BLaER1 treated with 17β-estradiol and CSF1 and Interleukin-3, amounts not matched to agents 10 nM and 100 nM (cell line): Measurements from ENCODE around the gene ELMO2.

ENCODE experiments used
- H3K27ac ChIP-seq, 11 experiments: shearing (Covaris generic); formaldehyde crosslinking; 2 replicates each; pipeline ENCODE4 v1.8.1; 2022
- H3K27me3 ChIP-seq, 11 experiments: shearing (Covaris generic); formaldehyde crosslinking; 2 replicates each; pipeline ENCODE4 v1.8.1; 2022
- H3K36me3 ChIP-seq, 11 experiments: shearing (Covaris generic); formaldehyde crosslinking; 2 replicates each; pipeline ENCODE4 v1.8.1; 2022
- H3K4me1 ChIP-seq, 10 experiments: shearing (Covaris generic); formaldehyde crosslinking; 2 replicates each; pipeline ENCODE4 v1.8.1; 2022
- H3K4me2 ChIP-seq, 11 experiments: shearing (Covaris generic); formaldehyde crosslinking; 2 replicates each; pipeline ENCODE4 v1.8.1; 2022
- H3K4me3 ChIP-seq, 10 experiments: shearing (Covaris generic); formaldehyde crosslinking; 2 replicates each; pipeline ENCODE4 v1.8.1; 2022
- H3K9ac ChIP-seq, 11 experiments: shearing (Covaris generic); formaldehyde crosslinking; 2 replicates each; pipeline ENCODE4 v1.8.1; 2022
- H3K9me3 ChIP-seq, 11 experiments: shearing (Covaris generic); formaldehyde crosslinking; replicated peaks in 1 of 11; 2 replicates each; pipeline ENCODE4 v1.8.1; 2022
- H4K20me1 ChIP-seq, 11 experiments: shearing (Covaris generic); formaldehyde crosslinking; 2 replicates each; pipeline ENCODE4 v1.8.1; 2022
- Cebpa-rat ChIP-seq, 11 experiments: shearing (Covaris generic); IDR thresholded peaks; 2 replicates each; pipeline ENCODE4 v1.8.1; 2022

Gene ELMO2

DNA sequence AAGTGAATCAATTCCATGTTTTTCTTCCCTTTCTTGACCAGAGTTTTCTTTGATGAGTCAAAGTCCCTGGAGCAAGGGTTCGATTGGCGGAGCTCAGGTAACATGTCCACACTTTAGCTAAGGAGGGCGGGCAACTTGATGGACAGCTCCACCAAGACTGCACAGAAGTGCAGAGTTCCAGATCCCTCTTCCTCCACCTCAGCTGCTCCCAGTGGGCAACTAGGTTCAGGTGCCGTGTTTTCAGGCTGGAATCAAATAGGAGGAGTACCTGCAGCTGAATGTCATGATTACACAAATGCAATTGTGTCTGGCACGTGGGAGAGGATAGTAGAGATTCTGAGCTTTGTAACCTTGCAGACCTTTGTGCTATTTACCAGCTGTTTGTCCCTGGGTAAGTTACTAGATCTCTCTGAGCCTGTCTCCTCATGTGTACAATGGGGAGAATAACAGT lies 1.9 kb upstream of the ELMO2 start:
- H4K20me1 ChIP-seq = peaks cover 0 to 29% (median 11%) of the 10 kb centered on the region in 11 experiments; a peak in 12 of 22 replicates
- H3K27me3 ChIP-seq = no peaks in the 10 kb centered on the region
- no peak for TF ChIP-seq Cebpa-rat (IDR thresholded peaks at IDR 0.05)
- no peak overlapping the region for H3K9ac ChIP-seq
- no peaks in the 10 kb centered on the region for H3K9me3 ChIP-seq
- H3K4me1 ChIP-seq = peaks cover 32 to 65% (median 43%) of the 10 kb centered on the region in 10 experiments
- H3K4me3 ChIP-seq = no peak overlapping the region
- peaks cover 0 to 10% (median 4%) of the 10 kb centered on the region in 11 experiments; a peak in 11 of 22 replicates for H3K36me3 ChIP-seq
- H3K4me2 ChIP-seq = peak overlapping the region in 5 of 11 experiments; percentile 83 to 98 (median 93); a peak in 9 of 22 replicates
- H3K27ac ChIP-seq = no peak overlapping the region

DNA sequence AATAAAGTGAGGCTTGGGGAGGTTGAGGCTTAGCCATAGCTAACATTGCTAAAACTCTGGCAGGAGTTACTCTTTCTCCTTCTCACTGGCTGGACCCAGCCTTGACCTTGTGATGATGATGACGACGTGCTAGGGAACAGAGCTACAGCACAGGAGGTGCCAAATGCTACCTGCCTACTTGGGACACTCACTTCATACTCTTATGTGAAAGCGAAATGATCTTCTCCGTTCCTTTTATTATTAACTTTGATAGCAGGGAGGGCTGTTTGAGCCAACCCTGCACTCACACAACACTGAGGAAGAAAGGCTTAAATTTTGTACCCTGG lies 1.2 kb upstream of the ELMO2 start:
- Histone ChIP-seq H3K4me1 (peaks cover 33 to 72% (median 49%) of the 10 kb centered on the region in 10 experiments), H3K9me3 (no peaks in the 10 kb centered on the region), H3K9ac (peak overlapping the region in 5 of 11 experiments; percentile 84 to 93 (median 88); a peak in 5 of 22 replicates), H3K36me3 (peaks cover 0 to 17% (median 10%) of the 10 kb centered on the region in 11 experiments; a peak in 11 of 22 replicates), H3K27me3 (no peaks in the 10 kb centered on the region), H3K4me3 (peak overlapping the region in 7 of 10 experiments; percentile 78 to 90 (median 84); a peak in 11 of 20 replicates), H3K4me2 (peak overlapping the region; percentile 81 to 98 (median 91)), H4K20me1 (peaks cover 0 to 36% (median 11%) of the 10 kb centered on the region in 11 experiments; a peak in 12 of 22 replicates), H3K27ac (peak overlapping the region in 1 of 11 experiments; percentile 71; a peak in 2 of 22 replicates)
- TF ChIP-seq Cebpa-rat (IDR thresholded peaks at IDR 0.05) = no peak

DNA sequence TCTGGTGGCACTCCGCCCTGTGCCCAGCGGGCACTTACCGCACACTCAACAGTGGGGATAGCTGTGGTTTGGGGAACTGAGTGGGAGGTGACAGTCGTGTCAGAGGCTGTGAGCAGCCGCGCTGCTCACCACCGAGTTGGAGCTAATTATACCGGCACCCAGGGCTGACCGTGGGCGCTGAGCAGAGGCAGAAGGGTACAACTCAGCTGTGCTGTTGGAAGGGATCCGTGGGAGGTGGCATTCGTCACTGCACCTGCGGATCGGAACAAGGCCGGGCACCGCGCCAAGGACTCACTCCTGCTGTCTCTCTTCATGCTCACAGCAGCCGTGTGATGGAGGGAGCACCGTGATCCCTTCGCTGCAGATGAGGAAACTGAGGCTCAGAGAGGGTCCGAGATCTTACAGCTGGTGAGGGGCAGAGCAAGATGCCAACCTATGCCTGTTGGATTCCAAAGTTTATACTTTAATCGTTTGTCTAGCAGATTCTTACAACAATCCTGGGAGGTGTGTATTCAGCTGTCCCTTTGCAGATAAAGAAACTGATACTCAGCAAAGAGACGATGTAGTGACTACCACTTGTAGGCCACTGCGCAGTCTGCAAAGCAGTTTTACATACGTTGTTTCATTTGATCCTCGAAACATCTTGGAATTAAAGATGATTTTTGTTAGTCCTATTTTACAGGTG lies 713 bp upstream of the ELMO2 start:
- H3K36me3 ChIP-seq = peaks cover 0 to 19% (median 10%) of the 10 kb centered on the region in 11 experiments; a peak in 11 of 22 replicates
- peak overlapping the region; percentile 77 to 92 (median 84) for H3K4me3 ChIP-seq
- peak overlapping the region; percentile 71 to 90 (median 84); a peak in 19 of 22 replicates for H3K27ac ChIP-seq
- H4K20me1 ChIP-seq = peaks cover 0 to 41% (median 11%) of the 10 kb centered on the region in 11 experiments; a peak in 12 of 22 replicates
- H3K27me3 ChIP-seq = no peaks in the 10 kb centered on the region
- peak overlapping the region; percentile 81 to 93 (median 90) for H3K9ac ChIP-seq
- TF ChIP-seq Cebpa-rat (IDR thresholded peaks at IDR 0.05) = no peak
- H3K9me3 ChIP-seq = no peaks in the 10 kb centered on the region
- H3K4me1 ChIP-seq = peaks cover 38 to 77% (median 54%) of the 10 kb centered on the region in 10 experiments
- peak overlapping the region; percentile 81 to 98 (median 91) for H3K4me2 ChIP-seq

DNA sequence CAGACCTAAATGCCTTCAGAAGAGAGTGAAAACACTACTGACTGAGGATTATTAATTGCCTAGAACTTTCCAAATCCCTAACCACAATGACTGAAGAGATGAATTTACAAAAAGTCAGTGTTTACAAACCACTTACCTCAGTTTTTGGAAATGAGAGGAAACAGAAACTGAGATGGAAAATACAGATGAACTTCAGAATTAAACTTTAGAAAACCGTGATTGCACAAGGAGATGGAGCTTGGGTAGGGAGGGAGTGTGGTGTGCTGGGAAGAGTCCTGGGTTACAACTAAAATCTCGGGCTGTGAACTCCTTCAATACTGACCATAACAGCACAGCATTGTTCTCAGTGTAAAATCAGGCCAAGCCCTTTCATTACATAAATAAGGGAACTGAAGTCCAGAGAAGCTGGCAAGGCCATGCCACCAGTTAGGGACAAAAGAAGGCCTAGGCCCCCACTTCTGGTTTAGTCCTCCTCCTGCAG lies 4.0 kb downstream of the ELMO2 start:
- no peaks in the 10 kb centered on the region for H3K27me3 ChIP-seq
- no peaks in the 10 kb centered on the region for H3K9me3 ChIP-seq
- H3K4me2 ChIP-seq = peak overlapping the region; percentile 72 to 97 (median 89); a peak in 21 of 22 replicates
- peaks cover 11 to 41% (median 27%) of the 10 kb centered on the region in 11 experiments; a peak in 21 of 22 replicates for H3K36me3 ChIP-seq
- H3K9ac ChIP-seq = peak overlapping the region in 9 of 11 experiments; percentile 67 to 82 (median 78); a peak in 15 of 22 replicates
- peaks cover 0 to 64% (median 11%) of the 10 kb centered on the region in 11 experiments; a peak in 12 of 22 replicates for H4K20me1 ChIP-seq
- H3K27ac ChIP-seq = peak overlapping the region; percentile 72 to 94 (median 89); a peak in 20 of 22 replicates
- TF ChIP-seq Cebpa-rat (IDR thresholded peaks at IDR 0.05) = no peak
- peaks cover 67 to 88% (median 85%) of the 10 kb centered on the region in 10 experiments for H3K4me1 ChIP-seq
- H3K4me3 ChIP-seq = peak overlapping the region in 3 of 10 experiments; percentile 40 to 60 (median 53); a peak in 4 of 20 replicates

DNA sequence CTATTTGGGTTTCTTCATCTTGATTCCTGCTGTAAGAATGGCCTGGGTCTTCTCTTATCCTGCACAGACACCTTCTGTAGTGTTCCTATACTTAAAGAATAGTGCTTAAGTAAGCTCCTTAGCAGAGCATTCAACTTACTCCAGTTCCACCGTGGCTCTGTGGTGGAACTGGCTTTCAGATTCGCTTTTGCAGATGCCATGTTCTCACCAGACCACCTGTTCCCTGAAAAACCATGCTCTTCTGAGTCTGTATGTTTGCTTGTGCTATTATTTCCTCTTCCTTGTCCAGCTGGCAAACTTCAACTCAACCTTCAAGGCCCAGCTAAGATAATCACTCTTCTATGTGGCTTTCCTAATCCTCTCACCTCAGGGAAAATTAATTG lies 4.9 kb downstream of the ELMO2 start:
- Histone ChIP-seq H3K4me3 (peak overlapping the region in 7 of 10 experiments; percentile 38 to 60 (median 46); a peak in 8 of 20 replicates), H3K4me1 (peaks cover 61 to 92% (median 88%) of the 10 kb centered on the region in 10 experiments), H3K9me3 (no peaks in the 10 kb centered on the region), H3K36me3 (peaks cover 15 to 50% (median 36%) of the 10 kb centered on the region in 11 experiments; a peak in 21 of 22 replicates), H3K27me3 (no peaks in the 10 kb centered on the region), H3K9ac (peak overlapping the region; percentile 58 to 82 (median 78); a peak in 19 of 22 replicates), H4K20me1 (peaks cover 0 to 64% (median 11%) of the 10 kb centered on the region in 11 experiments; a peak in 12 of 22 replicates), H3K4me2 (peak overlapping the region; percentile 72 to 97 (median 89)), H3K27ac (peak overlapping the region; percentile 72 to 94 (median 89); a peak in 21 of 22 replicates)
- TF ChIP-seq Cebpa-rat (IDR thresholded peaks at IDR 0.05) = no peak

DNA sequence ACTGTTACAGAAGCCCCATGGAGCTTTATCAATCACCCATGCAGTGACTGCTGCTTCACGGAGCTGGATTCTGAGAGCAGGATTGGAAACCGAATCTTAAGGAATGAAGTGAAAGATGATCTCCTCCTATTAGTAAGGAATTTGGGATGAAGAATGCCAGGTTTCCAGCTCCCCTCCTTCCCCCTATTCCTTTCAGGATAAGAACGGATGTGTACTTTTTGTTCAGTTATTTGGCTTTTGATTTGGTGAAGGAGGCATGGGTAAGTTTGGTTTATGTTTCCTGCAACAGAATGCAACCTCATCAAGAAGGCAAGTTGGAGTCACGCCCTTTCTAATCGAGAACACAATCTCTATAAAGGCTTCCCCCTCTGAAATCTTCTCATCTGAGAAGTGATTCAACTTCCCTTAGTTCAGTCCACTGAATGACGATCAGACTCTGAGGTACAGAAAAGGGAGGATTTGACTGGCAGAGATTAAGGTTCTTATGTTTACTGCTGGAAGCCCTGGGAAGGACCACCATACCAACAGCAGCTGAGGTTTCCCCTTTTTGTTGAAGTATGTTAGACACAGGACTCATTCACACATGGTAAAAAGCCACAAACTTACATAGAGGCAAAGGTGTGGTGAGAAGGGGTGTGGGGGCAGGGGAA lies 5.5 kb downstream of the ELMO2 start:
- H3K4me2 ChIP-seq = peak overlapping the region; percentile 72 to 97 (median 89)
- H3K27ac ChIP-seq = peak overlapping the region; percentile 72 to 94 (median 89)
- peak overlapping the region in 9 of 10 experiments; percentile 20 to 60 (median 41); a peak in 17 of 20 replicates for H3K4me3 ChIP-seq
- H4K20me1 ChIP-seq = peaks cover 0 to 67% (median 10%) of the 10 kb centered on the region in 11 experiments; a peak in 12 of 22 replicates
- H3K4me1 ChIP-seq = peaks cover 62 to 97% (median 94%) of the 10 kb centered on the region in 10 experiments
- peaks cover 18 to 55% (median 41%) of the 10 kb centered on the region in 11 experiments for H3K36me3 ChIP-seq
- no peaks in the 10 kb centered on the region for H3K9me3 ChIP-seq
- peak overlapping the region; percentile 58 to 82 (median 78) for H3K9ac ChIP-seq
- no peaks in the 10 kb centered on the region for H3K27me3 ChIP-seq
- TF ChIP-seq Cebpa-rat (IDR thresholded peaks at IDR 0.05) = no peak

DNA sequence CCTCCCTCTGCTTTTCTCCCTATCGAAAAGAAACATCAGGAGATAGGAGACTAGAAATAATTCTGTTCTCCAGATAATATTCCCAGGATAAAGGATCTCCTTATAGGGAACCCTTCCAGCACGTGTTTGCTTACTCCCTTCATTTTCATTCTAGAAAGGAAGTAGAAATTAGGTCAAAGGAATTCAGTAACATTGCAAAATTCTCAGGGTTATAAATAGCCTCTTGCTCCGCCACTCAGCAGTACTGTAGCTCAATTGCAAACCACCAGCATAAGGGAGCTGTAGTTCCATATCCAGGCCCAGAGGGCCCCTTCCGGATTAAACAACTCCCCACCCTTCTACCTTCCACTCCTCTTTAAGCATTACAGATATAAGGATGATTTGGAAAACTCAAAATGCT lies 6.2 kb downstream of the ELMO2 start:
- peak overlapping the region in 9 of 10 experiments; percentile 20 to 60 (median 41); a peak in 17 of 20 replicates for H3K4me3 ChIP-seq
- H3K27ac ChIP-seq = peak overlapping the region; percentile 72 to 94 (median 89)
- peak overlapping the region; percentile 58 to 82 (median 78) for H3K9ac ChIP-seq

DNA sequence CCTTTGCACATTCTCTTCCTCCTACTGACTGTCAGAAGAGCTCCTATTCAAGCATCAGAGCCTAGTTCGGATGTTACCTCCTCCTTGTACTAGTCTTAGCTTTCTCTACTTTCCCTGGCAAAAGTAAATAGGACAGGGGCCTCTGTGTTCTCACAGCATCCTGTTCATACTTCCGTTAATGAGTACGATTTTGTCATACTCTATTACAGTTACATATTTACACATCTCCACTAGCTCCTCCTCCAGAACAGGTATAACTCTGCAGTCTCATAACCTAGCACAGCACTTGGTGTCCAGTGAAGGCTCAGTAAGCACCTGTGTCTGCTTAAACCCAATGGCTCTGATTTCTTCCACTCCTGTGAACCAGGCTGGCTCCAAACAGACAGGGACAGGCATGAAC lies 7.0 kb downstream of the ELMO2 start:
- peak overlapping the region; percentile 18 to 82 (median 76); a peak in 21 of 22 replicates for H3K9ac ChIP-seq
- peak overlapping the region; percentile 72 to 97 (median 89) for H3K4me2 ChIP-seq
- H4K20me1 ChIP-seq = peaks cover 0 to 65% (median 3%) of the 10 kb centered on the region in 11 experiments; a peak in 6 of 22 replicates
- TF ChIP-seq Cebpa-rat (IDR thresholded peaks at IDR 0.05) = no peak
- H3K27me3 ChIP-seq = no peaks in the 10 kb centered on the region
- H3K36me3 ChIP-seq = peaks cover 23 to 64% (median 45%) of the 10 kb centered on the region in 11 experiments
- peak overlapping the region; percentile 72 to 94 (median 89); a peak in 21 of 22 replicates for H3K27ac ChIP-seq
- H3K4me3 ChIP-seq = peak overlapping the region in 6 of 10 experiments; percentile 4 to 60 (median 39); a peak in 10 of 20 replicates
- no peaks in the 10 kb centered on the region for H3K9me3 ChIP-seq
- peaks cover 65 to 100% (median 98%) of the 10 kb centered on the region in 10 experiments for H3K4me1 ChIP-seq

More for the DNA sequence above, 6.2 kb downstream of the ELMO2 start:
- no peaks in the 10 kb centered on the region for H3K27me3 ChIP-seq
- peak overlapping the region; percentile 72 to 97 (median 89) for H3K4me2 ChIP-seq
- peaks cover 63 to 100% (median 98%) of the 10 kb centered on the region in 10 experiments for H3K4me1 ChIP-seq
- H4K20me1 ChIP-seq = peaks cover 0 to 67% (median 6%) of the 10 kb centered on the region in 11 experiments; a peak in 12 of 22 replicates
- TF ChIP-seq Cebpa-rat (IDR thresholded peaks at IDR 0.05) = peak; percentile 56 to 91 (median 86); a peak in 19 of 22 replicates
- H3K9me3 ChIP-seq = no peaks in the 10 kb centered on the region
- peaks cover 22 to 61% (median 45%) of the 10 kb centered on the region in 11 experiments for H3K36me3 ChIP-seq
